Endothelial cell of umbilical vein (primary cell): ENCODE results near the gene TP73. TPM values are rescaled to one million over a fixed set of nuclear protein-coding genes. Genes with fewer than 3 reads are reported as not detected.
A peak's percentile ranks its signal among the peaks of the same experiment; 100 is the strongest.

Experiments
- BruUV-seq: library from RNA; stranded (reverse); fragments of 400-500 nt; replicated peaks from 2 replicates; lab custom pipeline; 2021; lab: Mats Ljungman, UMichigan
- CTCF ChIA-PET: fragments of 300-600, 350-600 bp; sonication (Branson Sonifier 250); formaldehyde crosslinking; loops from one replicate; lab custom pipeline; 2021; ENCODE audit warnings: antibody characterized with exemption, inconsistent platforms; lab: Charles Lee
- POLR2A ChIA-PET: fragments of 300-600, 350-600 bp; sonication (Branson Sonifier 250); formaldehyde crosslinking; loops from one replicate; lab custom pipeline; 2021; ENCODE audit warnings: antibody characterized with exemption, inconsistent platforms; lab: Charles Lee
- DNase-seq: peaks from one replicate; pipeline ENCODE4 v3.0.0-alpha.2; 2011; ENCODE audit warnings: low read depth, low spot score
- FAIRE-seq: peaks from 2 replicates; lab custom pipeline; 2011; peaks lifted over from hg19 to GRCh38; lab: Jason Lieb, UNC
- H2AFZ ChIP-seq: 2 replicates; pipeline ENCODE4 v1.6.0; 2012; ENCODE audit warnings: low read depth, low read length, control low read depth, inconsistent platforms
- H3K27ac ChIP-seq: 2 replicates; pipeline ENCODE4 v1.5.1; 2011; ENCODE audit warnings: low read depth, mild to moderate bottlenecking, control low read depth, low read length, moderate library complexity; ENCODE audit not compliant: insufficient read depth
- H3K27me3 ChIP-seq, 2 experiments: 2 replicates each; pipeline versions ENCODE4 v1.6.0 to v1.6.1; 2011; ENCODE audit warnings: low read length in 2 of 2, mixed read lengths in 1 of 2; ENCODE audit not compliant: control insufficient read depth in 2 of 2, insufficient read depth in 2 of 2
- H3K36me3 ChIP-seq, 2 experiments: 2 replicates in 1 of 2; 3 replicates in 1 of 2; pipeline ENCODE4 v1.5.1; 2011; ENCODE audit warnings: low read length in 2 of 2, mild to moderate bottlenecking in 1 of 2, moderate library complexity in 1 of 2; ENCODE audit not compliant: control insufficient read depth in 2 of 2, insufficient read depth in 2 of 2; ENCODE audit errors: extremely low read depth in 1 of 2
- H3K4me1 ChIP-seq: 3 replicates; pipeline ENCODE4 v1.5.1; 2011; ENCODE audit warnings: mild to moderate bottlenecking, low read length; ENCODE audit not compliant: control insufficient read depth, insufficient read depth; ENCODE audit errors: extremely low read depth
- H3K4me2 ChIP-seq: 2 replicates; pipeline ENCODE4 v1.6.1; 2011; ENCODE audit warnings: low read length, control low read depth, mixed read lengths; ENCODE audit not compliant: insufficient read depth
- H3K4me3 ChIP-seq, 3 experiments: fragments of 200-600 bp in 1 of 3; sonication (generic), shearing (Covaris generic) in 1 of 3; replicated peaks in 1 of 3; 2 replicates each; pipeline ENCODE4 v1.5.1; 2011 to 2016; ENCODE audit warnings: control low read depth in 3 of 3, low read length in 3 of 3, mild to moderate bottlenecking in 2 of 3, inconsistent platforms in 1 of 3, low read depth in 1 of 3, moderate library complexity in 1 of 3; ENCODE audit not compliant: insufficient read depth in 1 of 3
- H3K79me2 ChIP-seq: 2 replicates; pipeline ENCODE4 v1.6.0; 2012; ENCODE audit warnings: low read length, inconsistent platforms; ENCODE audit not compliant: control insufficient read depth, insufficient read depth
- H3K9ac ChIP-seq: replicated peaks from 2 replicates; pipeline ENCODE3; 2011; ENCODE audit warnings: low read length, control low read depth; ENCODE audit not compliant: insufficient read depth; ENCODE audit errors: extremely low read depth
- H3K9me1 ChIP-seq: replicated peaks from 3 replicates; pipeline ENCODE4 v1.6.0; 2011; ENCODE audit warnings: mild to moderate bottlenecking, low read length; ENCODE audit not compliant: control insufficient read depth, insufficient read depth; ENCODE audit errors: extremely low read depth
- H3K9me3 ChIP-seq: replicated peaks from 2 replicates; pipeline ENCODE4 v1.5.1; 2012; ENCODE audit warnings: low read length, inconsistent platforms; ENCODE audit not compliant: control insufficient read depth, insufficient read depth
- H4K20me1 ChIP-seq: replicated peaks from 2 replicates; pipeline ENCODE3; 2011; ENCODE audit warnings: mild to moderate bottlenecking, low read length; ENCODE audit not compliant: control insufficient read depth, insufficient read depth; ENCODE audit errors: extremely low read depth
- EZH2 ChIP-seq: IDR thresholded peaks from 2 replicates; pipeline ENCODE4 v1.6.1; 2012; ENCODE audit warnings: borderline replicate concordance, low read depth, mild to moderate bottlenecking, moderate library complexity, low read length, inconsistent platforms; ENCODE audit not compliant: severe bottlenecking
- FOS ChIP-seq: IDR thresholded peaks from 2 replicates; pipeline ENCODE4 v1.6.1; 2011; ENCODE audit warnings: mild to moderate bottlenecking, low read length, moderate library complexity, borderline replicate concordance; ENCODE audit not compliant: insufficient read depth
- GATA2 ChIP-seq: IDR thresholded peaks from 2 replicates; pipeline ENCODE4 v1.7.0; 2011; ENCODE audit warnings: low read depth, mild to moderate bottlenecking, moderate library complexity, mixed read lengths, low read length; ENCODE audit not compliant: insufficient read length, insufficient read depth
- JUN ChIP-seq: IDR thresholded peaks from 2 replicates; pipeline ENCODE4 v1.6.1; 2011; ENCODE audit warnings: borderline replicate concordance, low read depth; ENCODE audit not compliant: insufficient read length, insufficient read depth
- MAX ChIP-seq: IDR thresholded peaks from 2 replicates; pipeline ENCODE4 v1.6.1; 2011; ENCODE audit not compliant: insufficient read depth, insufficient read length
- MYC ChIP-seq: IDR thresholded peaks from one replicate; pipeline ENCODE4 v1.6.1; 2011; ENCODE audit warnings: mild to moderate bottlenecking, low read depth, low read length
- POLR2A ChIP-seq: IDR thresholded peaks from 2 replicates; pipeline ENCODE4 v1.6.1; 2012; ENCODE audit warnings: low read depth, mild to moderate bottlenecking, control low read depth, low read length
- POLR2AphosphoS5 ChIP-seq: IDR thresholded peaks from 2 replicates; pipeline ENCODE4 v1.6.1; 2012; ENCODE audit warnings: low read depth, mild to moderate bottlenecking, control low read depth, low read length, moderate library complexity; ENCODE audit not compliant: insufficient read depth
- dilution Hi-C: fragments of 300-500 bp; cut with MboI; formaldehyde crosslinking; loops from one replicate; pipeline ENCODE4 v1.15.0; 2019; ENCODE audit warnings: low sequenced_read_pairs; ENCODE audit not compliant: extremely low pct_ligation_motif_present
- intact Hi-C: fragments of 100-400 bp; cut with micrococcal nuclease; formaldehyde crosslinking; loops from one replicate; pipeline ENCODE4 v1.10.0; 2022
- polyA plus RNA-seq, 4 experiments: library from polyadenylated mRNA; depleted of rRNA in 3 of 4; stranded (reverse) in 3 of 4; unstranded in 1 of 4; fragments of >200 nt; gene quantifications; 2 replicates each; pipeline versions ENCODE4 v1.2.1 to v1.2.3, GENCODE V29; 2011 to 2012; ENCODE audit warnings: missing spikeins in 1 of 4
- total RNA-seq: library from RNA; stranded (reverse); gene quantifications from 2 replicates; pipeline ENCODE4 v1.2.3, GENCODE V29; 2021
- TF ChIP-seq, protein P1 (sequence below), 2 donors: IDR thresholded peaks; 1 replicate in 1 of 2; 2 replicates in 1 of 2; pipeline ENCODE4 v1.5.1; 2011; ENCODE audit warnings: low read length in 2 of 2, mild to moderate bottlenecking in 2 of 2, moderate library complexity in 2 of 2, control low read depth in 1 of 2, inconsistent platforms in 1 of 2, low read depth in 1 of 2; ENCODE audit not compliant: insufficient read depth in 1 of 2; ENCODE audit errors: extremely low read depth in 1 of 2

The TP73 gene
- total and polyA plus RNA-seq, 2 donors (not counting 3 experiments of a cell fraction or from before 2014, with no cell fraction given), result 0.03 to 0.15 TPM

DNA sequence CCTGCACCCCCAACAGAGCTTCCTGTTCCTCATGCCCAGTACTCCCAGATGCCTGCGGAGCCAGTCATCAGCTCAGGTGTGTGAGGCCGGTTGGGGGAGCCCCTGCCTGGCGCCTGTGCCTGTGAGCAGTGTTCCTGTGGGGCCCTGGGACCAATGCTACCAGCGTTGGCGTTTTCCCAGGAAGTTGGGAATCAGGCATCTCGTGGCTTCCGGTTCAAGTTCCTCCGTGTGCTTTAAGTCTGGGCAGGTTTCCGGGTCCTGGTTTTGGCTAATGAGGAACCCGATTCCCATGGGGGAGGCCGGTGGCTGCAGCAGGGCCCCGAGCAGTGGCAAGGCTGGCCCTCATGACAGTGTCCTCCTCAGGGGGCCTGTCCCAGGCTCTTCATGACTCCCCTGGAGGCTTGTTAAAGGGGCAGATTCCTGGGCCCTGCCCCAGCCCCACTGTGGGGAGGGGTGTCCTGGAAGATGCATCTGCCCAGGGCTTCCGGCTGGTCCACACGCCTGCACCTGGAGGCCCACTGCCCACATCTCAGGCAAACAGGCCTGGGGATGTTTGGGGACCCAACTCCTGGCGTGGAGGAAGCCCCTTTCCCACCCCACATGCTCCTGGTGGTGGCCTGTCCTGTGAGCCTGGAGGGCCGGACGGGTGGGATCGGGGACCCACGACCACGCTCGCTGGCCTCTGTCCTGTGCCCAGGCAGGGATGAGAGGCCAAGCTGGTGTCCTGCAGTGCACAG is 26.2 kb downstream of the TP73 start:
- ChIA-PET POLR2A (no interaction called here), CTCF (no interaction called here)
- Histone ChIP-seq H3K9me1 (no peaks in the 10 kb centered on the region), H2AFZ (no peak overlapping the region), H3K4me3 (no peak overlapping the region), H3K79me2 (no peaks in the 10 kb centered on the region), H3K9me3 (no peaks in the 10 kb centered on the region), H3K27ac (no peak overlapping the region), H3K27me3 (no peaks in the 10 kb centered on the region), H3K4me1 (no peaks in the 10 kb centered on the region), H4K20me1 (no peaks in the 10 kb centered on the region), H3K4me2 (no peak overlapping the region), H3K9ac (no peak overlapping the region), H3K36me3 (no peaks in the 10 kb centered on the region)
- dilution Hi-C loops (no loop called here), intact Hi-C loops (no loop called here)
- no TSS peak for BruUV-seq
- TF ChIP-seq MAX, result no peak
- FAIRE-seq, result no peak
- no peak for DNase-seq

DNA sequence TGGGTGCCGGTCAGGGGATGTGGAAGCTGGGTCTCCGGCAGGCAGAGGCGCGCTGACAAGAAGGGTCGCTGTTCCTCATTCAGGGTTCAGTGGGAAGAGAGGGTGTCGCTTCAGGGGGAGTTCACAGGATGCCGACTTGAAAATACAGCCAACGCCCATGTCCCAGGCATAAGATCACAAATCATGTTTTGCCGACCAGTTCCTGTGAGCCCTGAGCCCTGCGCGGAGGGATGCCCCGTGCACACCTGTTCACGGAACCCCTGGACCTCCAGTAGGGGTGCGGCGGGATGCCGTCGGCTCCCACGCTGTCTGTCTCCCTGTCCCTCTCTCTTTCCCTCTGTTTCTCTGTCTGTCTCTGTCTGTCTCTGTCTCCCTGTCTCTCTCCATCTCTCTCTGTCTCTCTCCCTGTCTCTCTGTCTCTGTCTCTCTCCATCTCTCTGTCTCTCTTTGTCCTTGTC is 26.8 kb downstream of the TP73 start:
- no peaks in the 10 kb centered on the region for H3K27me3 ChIP-seq
- H3K79me2 ChIP-seq, result no peaks in the 10 kb centered on the region
- DNase-seq (no peak), FAIRE-seq (peak; percentile 97)
- no peak overlapping the region for H3K9ac ChIP-seq
- no peaks in the 10 kb centered on the region for H3K9me1 ChIP-seq
- H3K4me2 ChIP-seq, result no peak overlapping the region
- CTCF ChIA-PET, result no interaction called here
- H3K4me1 ChIP-seq, result no peaks in the 10 kb centered on the region
- H3K9me3 ChIP-seq, result no peaks in the 10 kb centered on the region
- no peaks in the 10 kb centered on the region for H3K36me3 ChIP-seq
- no TSS peak for BruUV-seq
- H3K4me3 ChIP-seq, result no peak overlapping the region
- no peaks in the 10 kb centered on the region for H4K20me1 ChIP-seq
- intact Hi-C loops, result no loop called here
- TF ChIP-seq GATA2 (no peak), JUN (no peak), POLR2A (no peak), MAX (no peak), MYC (no peak), POLR2AphosphoS5 (no peak), EZH2 (no peak), FOS (no peak)
- TF ChIP-seq, protein P1, sequence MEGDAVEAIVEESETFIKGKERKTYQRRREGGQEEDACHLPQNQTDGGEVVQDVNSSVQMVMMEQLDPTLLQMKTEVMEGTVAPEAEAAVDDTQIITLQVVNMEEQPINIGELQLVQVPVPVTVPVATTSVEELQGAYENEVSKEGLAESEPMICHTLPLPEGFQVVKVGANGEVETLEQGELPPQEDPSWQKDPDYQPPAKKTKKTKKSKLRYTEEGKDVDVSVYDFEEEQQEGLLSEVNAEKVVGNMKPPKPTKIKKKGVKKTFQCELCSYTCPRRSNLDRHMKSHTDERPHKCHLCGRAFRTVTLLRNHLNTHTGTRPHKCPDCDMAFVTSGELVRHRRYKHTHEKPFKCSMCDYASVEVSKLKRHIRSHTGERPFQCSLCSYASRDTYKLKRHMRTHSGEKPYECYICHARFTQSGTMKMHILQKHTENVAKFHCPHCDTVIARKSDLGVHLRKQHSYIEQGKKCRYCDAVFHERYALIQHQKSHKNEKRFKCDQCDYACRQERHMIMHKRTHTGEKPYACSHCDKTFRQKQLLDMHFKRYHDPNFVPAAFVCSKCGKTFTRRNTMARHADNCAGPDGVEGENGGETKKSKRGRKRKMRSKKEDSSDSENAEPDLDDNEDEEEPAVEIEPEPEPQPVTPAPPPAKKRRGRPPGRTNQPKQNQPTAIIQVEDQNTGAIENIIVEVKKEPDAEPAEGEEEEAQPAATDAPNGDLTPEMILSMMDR (IDR thresholded peaks at IDR 0.05; ENCODE audit: extremely low read depth in 1 of 2, insufficient read depth in 1 of 2, low read depth in 1 of 2, low read length in 2 of 2), result no peak
- POLR2A ChIA-PET, result no interaction called here
- dilution Hi-C loops, result no loop called here
- H2AFZ ChIP-seq, result no peak overlapping the region
- no peak overlapping the region for H3K27ac ChIP-seq
